ENCODE data around the gene KRTAP19-6. TPM values are rescaled to one million over a fixed set of nuclear protein-coding genes. Genes with fewer than 3 reads are reported as not detected.

The KRTAP19-6 gene
- total and polyA plus RNA-seq, 2 experiments from 2014 or later = not detected

DNA sequence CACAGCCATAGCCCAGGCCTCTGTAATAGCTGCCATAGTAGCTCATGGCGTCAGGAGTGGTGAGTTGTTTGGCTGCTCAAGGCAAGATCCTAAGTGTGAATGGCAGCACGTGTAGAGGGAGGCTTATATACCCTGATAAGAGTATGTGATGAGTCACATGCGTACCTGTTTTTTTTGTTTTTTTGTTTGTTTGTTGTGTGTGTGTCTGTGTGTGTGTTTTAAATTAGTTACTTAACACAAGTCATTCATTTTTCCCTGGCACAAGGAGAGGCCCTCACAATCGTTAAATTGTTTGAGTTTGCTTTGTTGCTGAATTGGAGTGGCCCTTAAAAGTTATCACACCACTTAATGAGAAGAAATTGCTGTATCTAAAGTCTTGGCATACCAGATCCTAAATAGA is 44.6 kb downstream of the KRTAP19-6 start, which contains the start of gene KRTAP19-4:
Gene KRTAP19-4 (minus strand): TSS at position 101 of the 400 bp plus-strand sequence. CDS start 55 bp downstream, at position 46.
- TF ChIP-seq, protein P1, sequence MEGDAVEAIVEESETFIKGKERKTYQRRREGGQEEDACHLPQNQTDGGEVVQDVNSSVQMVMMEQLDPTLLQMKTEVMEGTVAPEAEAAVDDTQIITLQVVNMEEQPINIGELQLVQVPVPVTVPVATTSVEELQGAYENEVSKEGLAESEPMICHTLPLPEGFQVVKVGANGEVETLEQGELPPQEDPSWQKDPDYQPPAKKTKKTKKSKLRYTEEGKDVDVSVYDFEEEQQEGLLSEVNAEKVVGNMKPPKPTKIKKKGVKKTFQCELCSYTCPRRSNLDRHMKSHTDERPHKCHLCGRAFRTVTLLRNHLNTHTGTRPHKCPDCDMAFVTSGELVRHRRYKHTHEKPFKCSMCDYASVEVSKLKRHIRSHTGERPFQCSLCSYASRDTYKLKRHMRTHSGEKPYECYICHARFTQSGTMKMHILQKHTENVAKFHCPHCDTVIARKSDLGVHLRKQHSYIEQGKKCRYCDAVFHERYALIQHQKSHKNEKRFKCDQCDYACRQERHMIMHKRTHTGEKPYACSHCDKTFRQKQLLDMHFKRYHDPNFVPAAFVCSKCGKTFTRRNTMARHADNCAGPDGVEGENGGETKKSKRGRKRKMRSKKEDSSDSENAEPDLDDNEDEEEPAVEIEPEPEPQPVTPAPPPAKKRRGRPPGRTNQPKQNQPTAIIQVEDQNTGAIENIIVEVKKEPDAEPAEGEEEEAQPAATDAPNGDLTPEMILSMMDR (IDR thresholded peaks at IDR 0.05; ENCODE audit: low read depth, low read length) = no peak
- no peak for DNase-seq (ENCODE audit: low read depth in 1 of 2, low spot score in 1 of 2)
- Histone ChIP-seq H3K4me1 (ENCODE audit: low read depth) (no peaks in the 10 kb centered on the region), H3K9me3 (ENCODE audit: low read depth) (no peaks in the 10 kb centered on the region), H3K4me3 (no peak within 1 kb of the TSS), H3K27ac (no peak within 1 kb of the TSS), H3K27me3 (no peaks in the 10 kb centered on the region), H3K36me3 (no peaks in the 10 kb centered on the region)

GRCh38 chr21:30491963-30492428 is 49.7 kb downstream of the KRTAP19-6 start, which contains the start of gene KRTAP19-3:
TSS of gene KRTAP19-3 (minus strand) at chr21:30492013. CDS start at chr21:30491957, 56 bp downstream.
- no peak within 1 kb of the TSS for H3K4me3 ChIP-seq
- H3K27me3 ChIP-seq = no peaks in the 10 kb centered on the region
- TF ChIP-seq, protein P1 (IDR thresholded peaks at IDR 0.05; ENCODE audit: low read depth, low read length) = no peak
- H3K4me1 ChIP-seq (ENCODE audit: low read depth) = no peaks in the 10 kb centered on the region
- no peaks in the 10 kb centered on the region for H3K36me3 ChIP-seq
- no peaks in the 10 kb centered on the region for H3K9me3 ChIP-seq (ENCODE audit: low read depth)
- no peak within 1 kb of the TSS for H3K27ac ChIP-seq
- no peak for DNase-seq (ENCODE audit: low read depth in 1 of 2, low spot score in 1 of 2)

Other genes with a start within 250 kb of the KRTAP19-6 start
- gene KRTAP26-1, start 221.5 kb downstream of the KRTAP19-6 start, total RNA-seq = not detected in 2 replicates
- gene KRTAP26-1, start 221.5 kb downstream of the KRTAP19-6 start, polyA plus RNA-seq = not detected in 2 replicates
- gene KRTAP27-1, start 204.2 kb downstream of the KRTAP19-6 start, total RNA-seq = not detected in 2 replicates
- not detected in 2 replicates for gene KRTAP27-1, start 204.2 kb downstream of the KRTAP19-6 start, polyA plus RNA-seq
- not detected in 2 replicates for gene KRTAP23-1, start 193.3 kb downstream of the KRTAP19-6 start, total RNA-seq
- not detected in 2 replicates for gene KRTAP23-1, start 193.3 kb downstream of the KRTAP19-6 start, polyA plus RNA-seq
- not detected in 2 replicates for gene KRTAP13-2, start 169.6 kb downstream of the KRTAP19-6 start, total RNA-seq
- not detected in 2 replicates for gene KRTAP13-2, start 169.6 kb downstream of the KRTAP19-6 start, polyA plus RNA-seq
- gene KRTAP13-1, start 145.8 kb downstream of the KRTAP19-6 start, total RNA-seq = not detected in 2 replicates
- gene KRTAP13-1, start 145.8 kb downstream of the KRTAP19-6 start, polyA plus RNA-seq = not detected in 2 replicates
- not detected in 2 replicates for gene KRTAP13-3, start 115.9 kb downstream of the KRTAP19-6 start, total RNA-seq
- not detected in 2 replicates for gene KRTAP13-3, start 115.9 kb downstream of the KRTAP19-6 start, polyA plus RNA-seq
- not detected in 2 replicates for gene KRTAP13-4, start 111.6 kb downstream of the KRTAP19-6 start, total RNA-seq
- gene KRTAP13-4, start 111.6 kb downstream of the KRTAP19-6 start, polyA plus RNA-seq = not detected in 2 replicates
- not detected in 2 replicates for gene KRTAP15-1, start 101.6 kb downstream of the KRTAP19-6 start, total RNA-seq
- gene KRTAP15-1, start 101.6 kb downstream of the KRTAP19-6 start, polyA plus RNA-seq = not detected in 2 replicates
- gene KRTAP19-1, start 61.5 kb downstream of the KRTAP19-6 start, total RNA-seq = not detected in 2 replicates
- not detected in 2 replicates for gene KRTAP19-1, start 61.5 kb downstream of the KRTAP19-6 start, polyA plus RNA-seq
- not detected in 2 replicates for gene KRTAP19-2, start 54.4 kb downstream of the KRTAP19-6 start, total RNA-seq
- gene KRTAP19-2, start 54.4 kb downstream of the KRTAP19-6 start, polyA plus RNA-seq = not detected in 2 replicates
- gene KRTAP19-3, start 49.9 kb downstream of the KRTAP19-6 start, total RNA-seq = not detected in 2 replicates
- not detected in 2 replicates for gene KRTAP19-3, start 49.9 kb downstream of the KRTAP19-6 start, polyA plus RNA-seq
- gene KRTAP19-4, start 44.7 kb downstream of the KRTAP19-6 start, total RNA-seq = not detected in 2 replicates
- not detected in 2 replicates for gene KRTAP19-4, start 44.7 kb downstream of the KRTAP19-6 start, polyA plus RNA-seq
- not detected in 2 replicates for gene KRTAP19-5, start 39.7 kb downstream of the KRTAP19-6 start, total RNA-seq
- gene KRTAP19-5, start 39.7 kb downstream of the KRTAP19-6 start, polyA plus RNA-seq = not detected in 2 replicates
- not detected in 2 replicates for gene KRTAP19-7, start 19.4 kb upstream of the KRTAP19-6 start, total RNA-seq
- gene KRTAP19-7, start 19.4 kb upstream of the KRTAP19-6 start, polyA plus RNA-seq = not detected in 2 replicates
- not detected in 2 replicates for gene KRTAP22-2, start 48.5 kb upstream of the KRTAP19-6 start, total RNA-seq
- gene KRTAP22-2, start 48.5 kb upstream of the KRTAP19-6 start, polyA plus RNA-seq = not detected in 2 replicates
- not detected in 2 replicates for gene KRTAP6-3, start 50.6 kb upstream of the KRTAP19-6 start, total RNA-seq
- not detected in 2 replicates for gene KRTAP6-3, start 50.6 kb upstream of the KRTAP19-6 start, polyA plus RNA-seq
- gene KRTAP6-2, start 57.0 kb upstream of the KRTAP19-6 start, total RNA-seq = not detected in 2 replicates
- not detected in 2 replicates for gene KRTAP6-2, start 57.0 kb upstream of the KRTAP19-6 start, polyA plus RNA-seq
- not detected in 2 replicates for gene KRTAP22-1, start 59.2 kb upstream of the KRTAP19-6 start, total RNA-seq
- gene KRTAP22-1, start 59.2 kb upstream of the KRTAP19-6 start, polyA plus RNA-seq = not detected in 2 replicates
- gene KRTAP6-1, start 72.1 kb upstream of the KRTAP19-6 start, total RNA-seq = not detected in 2 replicates
- not detected in 2 replicates for gene KRTAP6-1, start 72.1 kb upstream of the KRTAP19-6 start, polyA plus RNA-seq
- gene KRTAP20-1, start 74.6 kb upstream of the KRTAP19-6 start, total RNA-seq = not detected in 2 replicates
- not detected in 2 replicates for gene KRTAP20-1, start 74.6 kb upstream of the KRTAP19-6 start, polyA plus RNA-seq
- gene KRTAP20-4, start 78.8 kb upstream of the KRTAP19-6 start, total RNA-seq = not detected in 2 replicates
- gene KRTAP20-4, start 78.8 kb upstream of the KRTAP19-6 start, polyA plus RNA-seq = not detected in 2 replicates
- not detected in 2 replicates for gene KRTAP20-2, start 93.3 kb upstream of the KRTAP19-6 start, total RNA-seq
- gene KRTAP20-2, start 93.3 kb upstream of the KRTAP19-6 start, polyA plus RNA-seq = not detected in 2 replicates
- gene KRTAP20-3, start 101.0 kb upstream of the KRTAP19-6 start, total RNA-seq = not detected in 2 replicates
- gene KRTAP20-3, start 101.0 kb upstream of the KRTAP19-6 start, polyA plus RNA-seq = not detected in 2 replicates
- gene KRTAP21-3, start 176.9 kb upstream of the KRTAP19-6 start, total RNA-seq = not detected in 2 replicates
- gene KRTAP21-3, start 176.9 kb upstream of the KRTAP19-6 start, polyA plus RNA-seq = not detected in 2 replicates
- not detected in 2 replicates for gene KRTAP21-2, start 205.4 kb upstream of the KRTAP19-6 start, total RNA-seq
- not detected in 2 replicates for gene KRTAP21-2, start 205.4 kb upstream of the KRTAP19-6 start, polyA plus RNA-seq
- not detected in 2 replicates for gene KRTAP21-1, start 213.6 kb upstream of the KRTAP19-6 start, total RNA-seq
- not detected in 2 replicates for gene KRTAP21-1, start 213.6 kb upstream of the KRTAP19-6 start, polyA plus RNA-seq